ENCODE measurements around the gene TIMP1. TPM values are rescaled to one million over a fixed set of nuclear protein-coding genes. Genes with fewer than 3 reads are reported as not detected.

TIMP1 gene
- total and polyA plus RNA-seq, 2 of the 13 experiments (the other 11 are each of a cell fraction or from before 2014, with no cell fraction given), result 12.3 to 45.8 TPM

DNA sequence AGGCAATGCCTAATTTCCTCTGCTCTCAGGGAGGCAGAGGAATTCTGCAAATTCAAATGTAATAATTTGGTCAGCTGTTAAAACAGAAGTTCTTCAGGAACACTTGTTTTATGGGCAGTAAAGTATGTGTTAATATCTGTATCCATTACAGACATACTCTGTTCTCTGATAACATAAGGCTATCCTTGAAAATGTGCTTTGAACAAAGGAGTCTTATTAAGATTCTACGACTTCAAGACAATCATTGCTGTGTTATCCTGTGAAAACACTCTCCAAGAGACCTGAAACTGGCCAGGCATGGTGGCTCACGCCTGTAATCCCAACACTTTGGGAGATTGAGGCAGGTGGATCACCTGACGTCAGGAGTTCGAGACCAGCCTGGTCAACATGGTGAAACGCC is 49.4 kb downstream of the TIMP1 start:
- CTCF ChIA-PET (ENCODE audit: low intra/inter-chr PET ratio, low total read pairs), result no interaction called here
- no peak for DNase-seq (ENCODE audit: low spot score)

DNA sequence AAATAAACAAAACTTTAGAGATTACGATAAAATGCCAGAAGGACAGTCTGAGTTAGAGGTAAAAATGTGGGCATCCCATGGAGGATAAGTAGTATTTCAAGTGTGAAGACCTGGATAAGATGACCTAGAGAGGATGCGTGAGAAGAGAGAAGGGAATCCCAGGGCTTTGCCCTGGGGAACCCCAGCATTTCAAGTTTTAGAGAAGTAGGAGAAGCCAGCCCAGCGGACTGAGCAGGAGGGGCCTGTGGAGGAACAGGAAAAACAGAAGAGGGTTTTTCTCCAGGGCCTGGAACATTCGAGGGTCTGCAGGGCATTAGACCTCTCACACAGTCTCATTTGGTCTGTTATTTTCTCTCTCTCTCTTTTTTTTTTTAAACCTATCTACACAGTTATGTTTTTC is 50.4 kb downstream of the TIMP1 start:
- no peak overlapping the region for H2AFZ ChIP-seq (ENCODE audit: low read length)

More for the DNA sequence above, 49.4 kb downstream of the TIMP1 start:
- in situ Hi-C loops (cut with HindIII; ENCODE audit: extremely low pct_ligation_motif_present, low pct_unique_long_range_greater_than_20kb), result no loop called here
- Histone ChIP-seq H3K4me2 (ENCODE audit: low read depth, low read length) (no peak overlapping the region), H3K9me3 (ENCODE audit: low read length) (no peaks in the 10 kb centered on the region), H3K4me3 (replicated peaks in 1 of 3; ENCODE audit: insufficient read depth in 1 of 3, low read depth in 2 of 3, low read length in 3 of 3) (no peak overlapping the region), H3K27me3 (ENCODE audit: control insufficient read depth in 1 of 2, insufficient read depth in 2 of 2, low read length in 2 of 2) (no peaks in the 10 kb centered on the region), H3K4me1 (ENCODE audit: insufficient read depth, low read length) (no peaks in the 10 kb centered on the region), H3K79me2 (ENCODE audit: insufficient read depth, low read length) (no peaks in the 10 kb centered on the region), H3K36me3 (replicated peaks in 1 of 2; ENCODE audit: control insufficient read depth in 1 of 2, insufficient read depth in 2 of 2, low read length in 2 of 2) (peaks cover 0 to 3% of the 10 kb centered on the region in 2 experiments; a peak in 1 of 5 replicates), H4K20me1 (ENCODE audit: insufficient read depth, low read length) (no peaks in the 10 kb centered on the region), H3K9ac (ENCODE audit: insufficient read depth, low read depth, low read length) (no peak overlapping the region), H3K27ac (ENCODE audit: extremely low read length, insufficient read depth, low read length) (no peak overlapping the region), H2AFZ (ENCODE audit: low read length) (no peak overlapping the region)
- POLR2A ChIA-PET, result no interaction called here
- WGBS (ENCODE audit: low lambda C conversion rate), result 91% methylated on average over 5 of the region's 5 CpGs
- no peak for ATAC-seq
- FAIRE-seq, result no peak
- no TSS peak for BruUV-seq (replicated peaks)
- intact Hi-C loops (cut with micrococcal nuclease; ENCODE audit: unreplicated experiment), result no loop called here
- no peak for TF ChIP-seq SP5 (CRISPR knock-in tag; IDR thresholded peaks at IDR 0.05; ENCODE audit: borderline replicate concordance, low read depth)
- no peak for TF ChIP-seq TBL1XR1 (IDR thresholded peaks at IDR 0.05; ENCODE audit: borderline replicate concordance, low read length, partially characterized antibody)
- TF ChIP-seq PITX1 (CRISPR knock-in tag; IDR thresholded peaks at IDR 0.05), result no peak

More for the DNA sequence above, 50.4 kb downstream of the TIMP1 start:
- Histone ChIP-seq H3K4me1 (ENCODE audit: insufficient read depth, low read length) (no peaks in the 10 kb centered on the region), H3K9ac (ENCODE audit: insufficient read depth, low read depth, low read length) (no peak overlapping the region), H3K4me3 (replicated peaks in 1 of 3; ENCODE audit: insufficient read depth in 1 of 3, low read depth in 2 of 3, low read length in 3 of 3) (no peak overlapping the region), H3K27me3 (ENCODE audit: control insufficient read depth in 1 of 2, insufficient read depth in 2 of 2, low read length in 2 of 2) (no peaks in the 10 kb centered on the region), H4K20me1 (ENCODE audit: insufficient read depth, low read length) (no peaks in the 10 kb centered on the region), H3K36me3 (replicated peaks in 1 of 2; ENCODE audit: control insufficient read depth in 1 of 2, insufficient read depth in 2 of 2, low read length in 2 of 2) (peaks cover 0 to 4% of the 10 kb centered on the region in 2 experiments; a peak in 1 of 5 replicates), H3K79me2 (ENCODE audit: insufficient read depth, low read length) (no peaks in the 10 kb centered on the region), H3K27ac (ENCODE audit: extremely low read length, insufficient read depth, low read length) (no peak overlapping the region), H3K4me2 (ENCODE audit: low read depth, low read length) (no peak overlapping the region), H3K9me3 (ENCODE audit: low read length) (no peaks in the 10 kb centered on the region)
- DNase-seq (ENCODE audit: low spot score) (no peak), FAIRE-seq (no peak), ATAC-seq (no peak)
- intact Hi-C loops (cut with micrococcal nuclease; ENCODE audit: unreplicated experiment), result no loop called here
- ChIA-PET POLR2A (no interaction called here), CTCF (ENCODE audit: low intra/inter-chr PET ratio, low total read pairs) (no interaction called here)
- 82% methylated on average over 4 of the region's 4 CpGs for WGBS (ENCODE audit: low lambda C conversion rate)
- no peak for TF ChIP-seq ZFYVE20 (CRISPR knock-in tag; IDR thresholded peaks at IDR 0.05; ENCODE audit: borderline replicate concordance, low read depth)
- TF ChIP-seq ZNF660 (CRISPR knock-in tag; IDR thresholded peaks at IDR 0.05; ENCODE audit: borderline replicate concordance, low read depth), result no peak
- no peak for TF ChIP-seq SIX1 (CRISPR knock-in tag; IDR thresholded peaks at IDR 0.05; ENCODE audit: borderline replicate concordance)
- TF ChIP-seq, protein P1, sequence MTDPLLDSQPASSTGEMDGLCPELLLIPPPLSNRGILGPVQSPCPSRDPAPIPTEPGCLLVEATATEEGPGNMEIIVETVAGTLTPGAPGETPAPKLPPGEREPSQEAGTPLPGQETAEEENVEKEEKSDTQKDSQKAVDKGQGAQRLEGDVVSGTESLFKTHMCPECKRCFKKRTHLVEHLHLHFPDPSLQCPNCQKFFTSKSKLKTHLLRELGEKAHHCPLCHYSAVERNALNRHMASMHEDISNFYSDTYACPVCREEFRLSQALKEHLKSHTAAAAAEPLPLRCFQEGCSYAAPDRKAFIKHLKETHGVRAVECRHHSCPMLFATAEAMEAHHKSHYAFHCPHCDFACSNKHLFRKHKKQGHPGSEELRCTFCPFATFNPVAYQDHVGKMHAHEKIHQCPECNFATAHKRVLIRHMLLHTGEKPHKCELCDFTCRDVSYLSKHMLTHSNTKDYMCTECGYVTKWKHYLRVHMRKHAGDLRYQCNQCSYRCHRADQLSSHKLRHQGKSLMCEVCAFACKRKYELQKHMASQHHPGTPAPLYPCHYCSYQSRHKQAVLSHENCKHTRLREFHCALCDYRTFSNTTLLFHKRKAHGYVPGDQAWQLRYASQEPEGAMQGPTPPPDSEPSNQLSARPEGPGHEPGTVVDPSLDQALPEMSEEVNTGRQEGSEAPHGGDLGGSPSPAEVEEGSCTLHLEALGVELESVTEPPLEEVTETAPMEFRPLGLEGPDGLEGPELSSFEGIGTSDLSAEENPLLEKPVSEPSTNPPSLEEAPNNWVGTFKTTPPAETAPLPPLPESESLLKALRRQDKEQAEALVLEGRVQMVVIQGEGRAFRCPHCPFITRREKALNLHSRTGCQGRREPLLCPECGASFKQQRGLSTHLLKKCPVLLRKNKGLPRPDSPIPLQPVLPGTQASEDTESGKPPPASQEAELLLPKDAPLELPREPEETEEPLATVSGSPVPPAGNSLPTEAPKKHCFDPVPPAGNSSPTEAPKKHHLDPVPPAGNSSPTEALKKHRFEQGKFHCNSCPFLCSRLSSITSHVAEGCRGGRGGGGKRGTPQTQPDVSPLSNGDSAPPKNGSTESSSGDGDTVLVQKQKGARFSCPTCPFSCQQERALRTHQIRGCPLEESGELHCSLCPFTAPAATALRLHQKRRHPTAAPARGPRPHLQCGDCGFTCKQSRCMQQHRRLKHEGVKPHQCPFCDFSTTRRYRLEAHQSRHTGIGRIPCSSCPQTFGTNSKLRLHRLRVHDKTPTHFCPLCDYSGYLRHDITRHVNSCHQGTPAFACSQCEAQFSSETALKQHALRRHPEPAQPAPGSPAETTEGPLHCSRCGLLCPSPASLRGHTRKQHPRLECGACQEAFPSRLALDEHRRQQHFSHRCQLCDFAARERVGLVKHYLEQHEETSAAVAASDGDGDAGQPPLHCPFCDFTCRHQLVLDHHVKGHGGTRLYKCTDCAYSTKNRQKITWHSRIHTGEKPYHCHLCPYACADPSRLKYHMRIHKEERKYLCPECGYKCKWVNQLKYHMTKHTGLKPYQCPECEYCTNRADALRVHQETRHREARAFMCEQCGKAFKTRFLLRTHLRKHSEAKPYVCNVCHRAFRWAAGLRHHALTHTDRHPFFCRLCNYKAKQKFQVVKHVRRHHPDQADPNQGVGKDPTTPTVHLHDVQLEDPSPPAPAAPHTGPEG (CRISPR knock-in tag; IDR thresholded peaks at IDR 0.05), result no peak
- TF ChIP-seq, protein P2, sequence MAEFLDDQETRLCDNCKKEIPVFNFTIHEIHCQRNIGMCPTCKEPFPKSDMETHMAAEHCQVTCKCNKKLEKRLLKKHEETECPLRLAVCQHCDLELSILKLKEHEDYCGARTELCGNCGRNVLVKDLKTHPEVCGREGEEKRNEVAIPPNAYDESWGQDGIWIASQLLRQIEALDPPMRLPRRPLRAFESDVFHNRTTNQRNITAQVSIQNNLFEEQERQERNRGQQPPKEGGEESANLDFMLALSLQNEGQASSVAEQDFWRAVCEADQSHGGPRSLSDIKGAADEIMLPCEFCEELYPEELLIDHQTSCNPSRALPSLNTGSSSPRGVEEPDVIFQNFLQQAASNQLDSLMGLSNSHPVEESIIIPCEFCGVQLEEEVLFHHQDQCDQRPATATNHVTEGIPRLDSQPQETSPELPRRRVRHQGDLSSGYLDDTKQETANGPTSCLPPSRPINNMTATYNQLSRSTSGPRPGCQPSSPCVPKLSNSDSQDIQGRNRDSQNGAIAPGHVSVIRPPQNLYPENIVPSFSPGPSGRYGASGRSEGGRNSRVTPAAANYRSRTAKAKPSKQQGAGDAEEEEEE (CRISPR knock-in tag; IDR thresholded peaks at IDR 0.05; ENCODE audit: borderline replicate concordance), result no peak
- no TSS peak for BruUV-seq (replicated peaks)
- in situ Hi-C loops (cut with HindIII; ENCODE audit: extremely low pct_ligation_motif_present, low pct_unique_long_range_greater_than_20kb), result no loop called here

Data from HepG2 (cell line).